Liver (tissue), 9 donors: ENCODE results near the gene NCS1. TPM values are rescaled to one million over a fixed set of nuclear protein-coding genes. Genes with fewer than 3 reads are reported as not detected.

Experiments used
- DNase-seq: peaks from one replicate; pipeline ENCODE4 v3.0.0-alpha.2; 2017; ENCODE audit warnings: low spot score
- H3K27ac ChIP-seq, 2 donors: one replicate each; pipeline ENCODE4 v1.7.0; 2013; ENCODE audit warnings: inconsistent platforms in 2 of 2, low read length in 2 of 2, control low read depth in 1 of 2, low read depth in 1 of 2, mild to moderate bottlenecking in 1 of 2
- H3K27me3 ChIP-seq, 4 donors: one replicate each; pipeline versions ENCODE4 v1.6.1 to v1.7.0; 2013; ENCODE audit warnings: low read length in 3 of 4, inconsistent platforms in 1 of 4, mild to moderate bottlenecking in 1 of 4, moderate library complexity in 1 of 4; ENCODE audit not compliant: control insufficient read depth in 4 of 4, insufficient read depth in 4 of 4
- H3K36me3 ChIP-seq, 4 donors: one replicate each; pipeline versions ENCODE4 v1.6.1 to v1.7.0; 2013; ENCODE audit warnings: low read length in 3 of 4, mild to moderate bottlenecking in 3 of 4, low read depth in 1 of 4, moderate library complexity in 1 of 4; ENCODE audit not compliant: control insufficient read depth in 4 of 4, insufficient read depth in 3 of 4
- H3K4me1 ChIP-seq, 4 donors: one replicate each; pipeline versions ENCODE4 v1.6.1 to v1.7.0; 2013; ENCODE audit warnings: low read length in 3 of 4, mild to moderate bottlenecking in 3 of 4, moderate library complexity in 1 of 4; ENCODE audit not compliant: control insufficient read depth in 4 of 4, insufficient read depth in 4 of 4
- H3K4me3 ChIP-seq, 3 donors: one replicate each; pipeline versions ENCODE4 v1.6.1 to v1.7.0; 2013; ENCODE audit warnings: low read length in 3 of 3, control low read depth in 1 of 3, low read depth in 1 of 3, mild to moderate bottlenecking in 1 of 3
- H3K9ac ChIP-seq, 2 donors: one replicate each; pipeline ENCODE4 v1.7.0; 2013; ENCODE audit warnings: low read length in 2 of 2, mild to moderate bottlenecking in 2 of 2, moderate library complexity in 2 of 2, control low read depth in 1 of 2, low read depth in 1 of 2
- H3K9me3 ChIP-seq, 4 donors: one replicate each; pipeline versions ENCODE4 v1.6.1 to v1.7.0; 2013; ENCODE audit warnings: low read length in 3 of 4; ENCODE audit not compliant: control insufficient read depth in 4 of 4
- FOXA2 ChIP-seq: IDR thresholded peaks from 2 replicates; pipeline ENCODE4 v1.6.1; 2016; ENCODE audit warnings: antibody characterized with exemption
- GABPA ChIP-seq, 2 donors: IDR thresholded peaks in 1 of 2; conservative IDR thresholded peaks in 1 of 2; 2 replicates each; pipeline ENCODE4 v1.6.1; 2016; ENCODE audit warnings: antibody characterized with exemption in 2 of 2, mild to moderate bottlenecking in 1 of 2, moderate library complexity in 1 of 2
- JUND ChIP-seq, 2 donors: IDR thresholded peaks; 2 replicates each; pipeline ENCODE4 v1.6.1; 2016; ENCODE audit warnings: antibody characterized with exemption in 2 of 2
- NR2F2 ChIP-seq: IDR thresholded peaks from 2 replicates; pipeline ENCODE4 v1.6.1; 2016; ENCODE audit warnings: antibody characterized with exemption
- RXRA ChIP-seq, 2 donors: IDR thresholded peaks; 2 replicates each; pipeline ENCODE4 v1.6.1; 2017 to 2018; ENCODE audit warnings: antibody characterized with exemption in 2 of 2, mild to moderate bottlenecking in 1 of 2
- SP1 ChIP-seq: IDR thresholded peaks from 2 replicates; pipeline ENCODE4 v1.6.1; 2018; ENCODE audit warnings: antibody characterized with exemption, mild to moderate bottlenecking
- YY1 ChIP-seq: IDR thresholded peaks from 2 replicates; pipeline ENCODE4 v1.6.1; 2016; ENCODE audit warnings: antibody characterized with exemption, mild to moderate bottlenecking
- WGBS: extraction: QIAGEN DNeasy Blood & Tissue Kit; methylation state at CpG from one replicate; pipeline ENCODE4 v1.1.7; 2013; 5-methylcytosine and 5-hydroxymethylcytosine counted together
- polyA plus RNA-seq, 2 donors: library from polyadenylated mRNA; stranded (reverse) in 1 of 2; unstranded in 1 of 2; fragments of 200-250 nt in 1 of 2; fragments of >200 nt in 1 of 2; fragmentation: Nextera tagmentation in 1 of 2; extraction: Ambion mirVana in 1 of 2; gene quantifications; one replicate each; pipeline versions ENCODE4 v1.2.1 to v1.2.3, GENCODE V29; 2013 to 2015
- total RNA-seq, 2 donors: library from RNA; depleted of rRNA; stranded (reverse); fragments of >200 nt; gene quantifications; one replicate each; pipeline ENCODE4 v1.2.3, GENCODE V29; 2014
- TF ChIP-seq, protein P1 (sequence below): fragments of 150-350 bp; IDR thresholded peaks from 2 replicates; pipeline ENCODE4 v1.5.1; 2017; ENCODE audit warnings: improper control_type of control experiment, low read depth, low read length; ENCODE audit not compliant: missing input control
- TF ChIP-seq, protein P2 (sequence below): IDR thresholded peaks from 2 replicates; pipeline ENCODE4 v1.6.1; 2016; ENCODE audit warnings: antibody characterized with exemption
- TF ChIP-seq, protein P3 (sequence below): IDR thresholded peaks from 2 replicates; pipeline ENCODE4 v1.6.1; 2016; ENCODE audit warnings: antibody characterized with exemption, mild to moderate bottlenecking
- donor health status: healthy.
- donor health status: healthy.
- donor health status: healthy.
- donor health status: healthy.
- donor health status: healthy.

The NCS1 gene
- total and polyA plus RNA-seq, 4 donors, result 0.35 to 2.5 (median 1.2) TPM

DNA sequence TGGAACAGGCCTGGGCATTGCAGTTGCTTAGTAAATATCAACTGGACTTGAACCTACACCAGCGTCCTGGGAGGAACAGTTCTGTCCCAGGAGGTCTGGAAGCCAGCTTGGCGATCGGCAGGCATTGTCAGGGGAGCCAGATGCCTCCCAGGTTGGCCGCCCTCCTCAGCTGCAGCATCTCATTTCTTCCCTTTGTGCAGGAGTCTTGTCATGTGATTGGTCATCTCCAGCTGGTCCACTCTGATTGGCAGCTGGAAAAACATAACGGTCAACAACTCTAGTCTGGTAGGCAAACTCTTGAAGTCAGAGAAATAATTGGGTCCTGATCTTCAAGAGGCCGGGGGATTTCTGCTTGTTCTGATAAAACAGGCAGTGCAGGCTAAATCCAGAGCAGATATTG lies 29.6 kb upstream of the NCS1 start:
- peaks cover 2 to 11% (median 8%) of the 10 kb centered on the region in 4 donors for H3K4me1 ChIP-seq
- WGBS, result 77% methylated on average over 6 of the region's 6 CpGs
- H3K36me3 ChIP-seq, result no peaks in the 10 kb centered on the region
- no peak overlapping the region for H3K9ac ChIP-seq
- H3K27me3 ChIP-seq, result no peaks in the 10 kb centered on the region
- H3K4me3 ChIP-seq, result no peak overlapping the region
- TF ChIP-seq GABPA (IDR thresholded peaks at IDR 0.05 in 1 of 2, conservative IDR thresholded peaks at IDR 0.05 in 1 of 2), result no peak
- TF ChIP-seq, protein P1, sequence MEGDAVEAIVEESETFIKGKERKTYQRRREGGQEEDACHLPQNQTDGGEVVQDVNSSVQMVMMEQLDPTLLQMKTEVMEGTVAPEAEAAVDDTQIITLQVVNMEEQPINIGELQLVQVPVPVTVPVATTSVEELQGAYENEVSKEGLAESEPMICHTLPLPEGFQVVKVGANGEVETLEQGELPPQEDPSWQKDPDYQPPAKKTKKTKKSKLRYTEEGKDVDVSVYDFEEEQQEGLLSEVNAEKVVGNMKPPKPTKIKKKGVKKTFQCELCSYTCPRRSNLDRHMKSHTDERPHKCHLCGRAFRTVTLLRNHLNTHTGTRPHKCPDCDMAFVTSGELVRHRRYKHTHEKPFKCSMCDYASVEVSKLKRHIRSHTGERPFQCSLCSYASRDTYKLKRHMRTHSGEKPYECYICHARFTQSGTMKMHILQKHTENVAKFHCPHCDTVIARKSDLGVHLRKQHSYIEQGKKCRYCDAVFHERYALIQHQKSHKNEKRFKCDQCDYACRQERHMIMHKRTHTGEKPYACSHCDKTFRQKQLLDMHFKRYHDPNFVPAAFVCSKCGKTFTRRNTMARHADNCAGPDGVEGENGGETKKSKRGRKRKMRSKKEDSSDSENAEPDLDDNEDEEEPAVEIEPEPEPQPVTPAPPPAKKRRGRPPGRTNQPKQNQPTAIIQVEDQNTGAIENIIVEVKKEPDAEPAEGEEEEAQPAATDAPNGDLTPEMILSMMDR, result no peak
- no peak for TF ChIP-seq SP1
- no peak for TF ChIP-seq FOXA2
- TF ChIP-seq NR2F2, result no peak
- no peak for TF ChIP-seq JUND (IDR thresholded peaks at IDR 0.05)
- DNase-seq, result no peak
- H3K9me3 ChIP-seq, result no peaks in the 10 kb centered on the region
- H3K27ac ChIP-seq, result no peak overlapping the region

DNA sequence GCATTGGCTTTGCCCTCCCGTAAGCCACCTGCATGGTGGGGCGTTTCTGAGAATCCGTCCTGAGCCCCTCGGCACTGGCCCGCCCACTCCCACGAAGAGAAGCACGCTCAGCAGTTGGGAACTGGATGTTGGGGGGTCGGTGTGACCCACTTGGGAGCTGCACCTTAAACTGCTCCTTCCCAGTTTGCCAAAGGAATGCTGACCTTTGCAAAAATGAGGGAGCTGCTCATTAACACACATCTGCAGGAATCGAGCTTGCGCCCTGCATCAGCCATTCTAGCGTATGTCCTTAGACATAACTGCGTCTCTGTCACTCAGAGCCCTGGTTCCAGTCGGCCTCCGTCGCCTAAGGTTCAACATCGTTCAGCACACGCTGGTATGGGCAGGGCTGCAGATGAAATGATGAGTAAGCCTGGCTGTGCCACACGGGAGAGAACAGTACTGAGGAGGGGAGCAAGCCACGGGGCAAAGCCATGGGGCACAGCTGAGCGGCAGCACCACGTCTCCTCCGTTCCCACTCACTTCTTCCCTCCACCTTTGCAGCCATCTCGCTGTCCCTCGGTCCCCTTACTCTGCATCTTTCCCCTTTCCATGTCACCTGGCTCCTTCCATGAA lies 28.8 kb upstream of the NCS1 start:
- H3K36me3 ChIP-seq, result no peaks in the 10 kb centered on the region
- no peak for DNase-seq
- H3K27ac ChIP-seq, result no peak overlapping the region
- H3K9ac ChIP-seq, result no peak overlapping the region
- no peaks in the 10 kb centered on the region for H3K9me3 ChIP-seq
- TF ChIP-seq YY1 (no peak), FOXA2 (no peak), RXRA (IDR thresholded peaks at IDR 0.05) (no peak)
- TF ChIP-seq, protein P2, sequence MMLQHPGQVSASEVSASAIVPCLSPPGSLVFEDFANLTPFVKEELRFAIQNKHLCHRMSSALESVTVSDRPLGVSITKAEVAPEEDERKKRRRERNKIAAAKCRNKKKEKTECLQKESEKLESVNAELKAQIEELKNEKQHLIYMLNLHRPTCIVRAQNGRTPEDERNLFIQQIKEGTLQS, result no peak
- TF ChIP-seq, protein P3, sequence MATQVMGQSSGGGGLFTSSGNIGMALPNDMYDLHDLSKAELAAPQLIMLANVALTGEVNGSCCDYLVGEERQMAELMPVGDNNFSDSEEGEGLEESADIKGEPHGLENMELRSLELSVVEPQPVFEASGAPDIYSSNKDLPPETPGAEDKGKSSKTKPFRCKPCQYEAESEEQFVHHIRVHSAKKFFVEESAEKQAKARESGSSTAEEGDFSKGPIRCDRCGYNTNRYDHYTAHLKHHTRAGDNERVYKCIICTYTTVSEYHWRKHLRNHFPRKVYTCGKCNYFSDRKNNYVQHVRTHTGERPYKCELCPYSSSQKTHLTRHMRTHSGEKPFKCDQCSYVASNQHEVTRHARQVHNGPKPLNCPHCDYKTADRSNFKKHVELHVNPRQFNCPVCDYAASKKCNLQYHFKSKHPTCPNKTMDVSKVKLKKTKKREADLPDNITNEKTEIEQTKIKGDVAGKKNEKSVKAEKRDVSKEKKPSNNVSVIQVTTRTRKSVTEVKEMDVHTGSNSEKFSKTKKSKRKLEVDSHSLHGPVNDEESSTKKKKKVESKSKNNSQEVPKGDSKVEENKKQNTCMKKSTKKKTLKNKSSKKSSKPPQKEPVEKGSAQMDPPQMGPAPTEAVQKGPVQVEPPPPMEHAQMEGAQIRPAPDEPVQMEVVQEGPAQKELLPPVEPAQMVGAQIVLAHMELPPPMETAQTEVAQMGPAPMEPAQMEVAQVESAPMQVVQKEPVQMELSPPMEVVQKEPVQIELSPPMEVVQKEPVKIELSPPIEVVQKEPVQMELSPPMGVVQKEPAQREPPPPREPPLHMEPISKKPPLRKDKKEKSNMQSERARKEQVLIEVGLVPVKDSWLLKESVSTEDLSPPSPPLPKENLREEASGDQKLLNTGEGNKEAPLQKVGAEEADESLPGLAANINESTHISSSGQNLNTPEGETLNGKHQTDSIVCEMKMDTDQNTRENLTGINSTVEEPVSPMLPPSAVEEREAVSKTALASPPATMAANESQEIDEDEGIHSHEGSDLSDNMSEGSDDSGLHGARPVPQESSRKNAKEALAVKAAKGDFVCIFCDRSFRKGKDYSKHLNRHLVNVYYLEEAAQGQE, result no peak
- TF ChIP-seq, protein P1, result no peak
- WGBS, result 90% methylated on average over 24 of the region's 24 CpGs
- no peak overlapping the region for H3K4me3 ChIP-seq
- no peaks in the 10 kb centered on the region for H3K27me3 ChIP-seq
- H3K4me1 ChIP-seq, result peaks cover 2 to 11% (median 8%) of the 10 kb centered on the region in 4 donors
